GM18505 (cell line): ENCODE data around the gene PDZD8.

Experiments used
- ATAC-seq: cut with Tn5 transposase; IDR thresholded peaks from one replicate; pipeline ENCODE4 v1.9.1; 2021; ENCODE audit not compliant: unreplicated experiment
- POLR2A ChIP-seq: IDR thresholded peaks from 4 replicates; pipeline ENCODE4 v1.6.1; 2011; ENCODE audit warnings: borderline replicate concordance; ENCODE audit not compliant: insufficient read depth, insufficient read length; ENCODE audit errors: extremely low read depth

PDZD8 gene, protein sequence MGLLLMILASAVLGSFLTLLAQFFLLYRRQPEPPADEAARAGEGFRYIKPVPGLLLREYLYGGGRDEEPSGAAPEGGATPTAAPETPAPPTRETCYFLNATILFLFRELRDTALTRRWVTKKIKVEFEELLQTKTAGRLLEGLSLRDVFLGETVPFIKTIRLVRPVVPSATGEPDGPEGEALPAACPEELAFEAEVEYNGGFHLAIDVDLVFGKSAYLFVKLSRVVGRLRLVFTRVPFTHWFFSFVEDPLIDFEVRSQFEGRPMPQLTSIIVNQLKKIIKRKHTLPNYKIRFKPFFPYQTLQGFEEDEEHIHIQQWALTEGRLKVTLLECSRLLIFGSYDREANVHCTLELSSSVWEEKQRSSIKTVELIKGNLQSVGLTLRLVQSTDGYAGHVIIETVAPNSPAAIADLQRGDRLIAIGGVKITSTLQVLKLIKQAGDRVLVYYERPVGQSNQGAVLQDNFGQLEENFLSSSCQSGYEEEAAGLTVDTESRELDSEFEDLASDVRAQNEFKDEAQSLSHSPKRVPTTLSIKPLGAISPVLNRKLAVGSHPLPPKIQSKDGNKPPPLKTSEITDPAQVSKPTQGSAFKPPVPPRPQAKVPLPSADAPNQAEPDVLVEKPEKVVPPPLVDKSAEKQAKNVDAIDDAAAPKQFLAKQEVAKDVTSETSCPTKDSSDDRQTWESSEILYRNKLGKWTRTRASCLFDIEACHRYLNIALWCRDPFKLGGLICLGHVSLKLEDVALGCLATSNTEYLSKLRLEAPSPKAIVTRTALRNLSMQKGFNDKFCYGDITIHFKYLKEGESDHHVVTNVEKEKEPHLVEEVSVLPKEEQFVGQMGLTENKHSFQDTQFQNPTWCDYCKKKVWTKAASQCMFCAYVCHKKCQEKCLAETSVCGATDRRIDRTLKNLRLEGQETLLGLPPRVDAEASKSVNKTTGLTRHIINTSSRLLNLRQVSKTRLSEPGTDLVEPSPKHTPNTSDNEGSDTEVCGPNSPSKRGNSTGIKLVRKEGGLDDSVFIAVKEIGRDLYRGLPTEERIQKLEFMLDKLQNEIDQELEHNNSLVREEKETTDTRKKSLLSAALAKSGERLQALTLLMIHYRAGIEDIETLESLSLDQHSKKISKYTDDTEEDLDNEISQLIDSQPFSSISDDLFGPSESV

GRCh38 chr10:117375360-117376178, at the start of gene PDZD8:
Gene PDZD8, minus strand, starts transcription at chr10:117375440. Its CDS starts 213 bp downstream, at chr10:117375227.
- peak; percentile 86 for ATAC-seq
- TF ChIP-seq POLR2A = peak; percentile 90

- no peak for TF ChIP-seq POLR2A
- ATAC-seq = no peak
Observed at GRCh38 chr10:117424171-117424570, 48.9 kb upstream of the PDZD8 start.

DNA sequence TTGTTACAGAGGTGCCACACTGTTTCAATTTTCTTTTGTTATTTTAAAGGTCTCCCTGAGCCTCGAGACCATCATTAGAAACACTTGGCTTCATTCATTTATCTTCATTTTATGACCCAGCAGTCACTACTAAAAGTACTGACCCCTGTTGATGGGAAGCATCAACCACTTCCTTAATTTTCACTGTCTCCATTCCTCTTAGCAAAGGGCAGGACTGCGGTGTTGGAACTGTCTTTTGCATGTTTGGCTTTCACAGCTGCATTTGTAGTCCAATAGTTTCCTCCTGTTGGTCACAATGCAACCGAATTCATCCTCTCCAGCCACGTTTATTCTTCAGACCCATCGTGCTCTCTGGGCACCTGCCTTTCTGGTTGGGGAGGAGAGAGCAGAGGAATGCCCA, 46.7 kb upstream of the PDZD8 start:
- TF ChIP-seq POLR2A = no peak
- no peak for ATAC-seq

DNA sequence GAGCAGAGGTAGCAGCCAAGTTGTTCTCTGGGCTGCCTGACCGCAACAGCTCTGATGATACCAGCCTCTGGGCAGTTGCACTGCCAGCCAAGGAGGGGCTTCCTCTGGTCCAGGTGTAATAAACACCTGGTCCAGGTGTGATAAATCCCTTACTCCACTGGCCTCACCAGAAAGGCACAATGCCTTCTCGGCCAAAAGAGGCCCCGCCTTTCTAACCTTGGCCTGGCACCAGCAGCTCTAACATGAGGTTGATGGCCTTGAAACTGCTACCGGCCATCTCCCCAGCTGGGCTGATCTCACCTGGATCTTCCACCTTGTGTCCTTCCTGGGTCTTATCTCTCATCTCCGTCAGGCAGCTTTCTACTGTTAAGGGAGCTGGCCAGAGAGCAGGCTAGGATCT, 45.5 kb upstream of the PDZD8 start:
- ATAC-seq = no peak
- TF ChIP-seq POLR2A = no peak

DNA sequence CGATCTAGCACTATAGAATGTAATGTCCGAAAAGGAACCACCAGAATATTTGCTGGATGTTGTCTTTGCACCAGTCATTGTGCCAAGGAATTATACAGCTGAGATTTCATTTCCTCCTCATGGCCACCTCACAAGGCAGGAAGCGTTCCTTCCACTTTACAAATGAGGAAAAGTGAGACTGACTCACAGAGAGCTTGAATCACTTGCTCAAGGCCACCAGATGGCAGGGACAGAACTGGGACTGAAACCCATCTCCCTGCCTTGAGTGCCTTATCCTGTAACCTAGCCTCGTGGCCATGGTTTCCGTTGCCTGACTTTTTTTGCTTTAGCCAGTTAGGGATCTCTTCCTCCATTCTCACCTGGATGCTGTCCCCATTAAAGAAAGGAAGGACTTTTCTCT, 44.7 kb upstream of the PDZD8 start:
- TF ChIP-seq POLR2A = no peak
- no peak for ATAC-seq

GRCh38 chr10:117419159-117419558, 43.9 kb upstream of the PDZD8 start:
- no peak for ATAC-seq

DNA sequence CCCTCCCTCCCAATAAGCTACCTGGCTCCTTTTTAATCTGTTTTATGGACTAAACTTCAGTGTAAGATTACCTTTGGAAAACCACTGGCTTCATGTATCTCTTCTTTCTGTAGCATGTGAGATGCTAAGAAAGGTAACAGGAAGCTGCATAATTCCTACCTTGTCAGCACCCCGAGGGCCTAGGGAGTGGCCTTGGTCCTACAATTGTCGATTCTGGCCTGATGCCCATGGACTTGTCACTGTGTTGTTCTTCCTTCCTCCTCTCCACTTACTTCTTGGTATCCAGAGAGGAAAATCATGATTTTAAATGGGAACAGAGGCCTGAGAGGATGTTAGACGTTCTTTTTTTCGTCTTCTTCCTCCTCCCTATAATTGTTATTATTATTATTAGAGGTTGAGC, 42.9 kb upstream of the PDZD8 start:
- ATAC-seq = no peak

More at GRCh38 chr10:117419159-117419558, 43.9 kb upstream of the PDZD8 start:
- no peak for TF ChIP-seq POLR2A

GRCh38 chr10:117417196-117417595, 42.0 kb upstream of the PDZD8 start:
- no peak for ATAC-seq
- TF ChIP-seq POLR2A = no peak

More for the DNA sequence above, 42.9 kb upstream of the PDZD8 start:
- no peak for TF ChIP-seq POLR2A

DNA sequence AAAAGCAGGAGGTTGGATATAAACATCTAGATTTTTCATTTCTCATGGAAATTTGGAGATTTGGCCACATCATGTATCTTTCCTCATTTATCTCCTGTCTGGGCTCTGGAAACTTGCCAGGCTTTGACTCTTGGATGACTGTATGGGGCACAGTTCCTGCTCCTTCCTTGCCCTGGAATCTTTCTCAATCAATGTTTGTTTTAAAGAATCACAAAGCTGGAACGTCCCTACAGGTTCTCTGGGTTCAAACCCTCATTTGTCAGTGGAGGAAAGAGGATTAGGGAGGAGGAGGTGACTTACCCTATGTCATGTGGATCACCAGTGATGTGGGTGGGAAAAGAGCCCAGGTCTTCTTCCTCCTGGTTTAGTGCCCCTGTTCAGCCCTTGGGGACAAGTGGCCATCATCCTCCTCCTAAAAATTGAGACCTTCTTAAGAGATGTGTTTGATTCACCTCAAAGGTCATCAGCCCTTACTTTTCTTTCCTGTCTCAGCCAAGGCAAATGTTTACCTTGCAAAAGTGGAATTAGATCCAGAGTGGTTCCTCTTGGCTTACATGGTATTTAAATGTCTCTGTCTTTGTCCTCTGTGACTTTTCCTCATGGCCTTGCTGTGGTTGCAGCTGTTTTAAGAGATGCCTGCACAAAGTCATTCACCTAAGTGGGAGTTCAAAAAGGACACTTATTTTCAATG, 38.8 kb upstream of the PDZD8 start:
- no peak for ATAC-seq
- no peak for TF ChIP-seq POLR2A

DNA sequence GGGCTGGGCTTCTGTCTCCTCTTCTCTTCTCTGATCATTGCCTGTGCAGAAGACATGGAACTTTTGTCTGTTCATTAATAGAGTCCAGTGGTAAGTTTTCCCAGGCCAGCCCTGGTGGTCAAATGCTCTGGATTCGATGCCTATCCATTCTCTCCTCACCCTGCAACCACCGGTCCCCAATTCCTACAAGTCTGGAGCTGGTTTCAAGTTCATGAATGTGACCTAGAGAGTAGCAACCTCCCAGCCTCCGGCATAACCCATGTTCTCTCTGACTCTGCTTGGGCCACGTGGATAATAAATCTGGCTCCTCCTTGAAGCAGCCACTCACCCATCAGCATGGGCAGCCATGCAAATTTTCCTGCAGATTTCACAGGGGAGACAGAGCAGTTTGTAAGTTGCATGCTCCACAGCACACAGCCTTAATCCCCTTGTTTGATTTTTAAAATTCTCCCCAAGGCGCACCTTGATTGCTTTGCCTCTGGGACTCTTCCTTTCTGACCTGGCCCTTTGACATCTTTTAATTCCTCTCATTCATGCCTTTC, 37.3 kb upstream of the PDZD8 start:
- no peak for ATAC-seq
- no peak for TF ChIP-seq POLR2A

- no peak for TF ChIP-seq POLR2A
- no peak for ATAC-seq
Observed at GRCh38 chr10:117411479-117412399, 36.5 kb upstream of the PDZD8 start.
